GM21529 (cell line): ENCODE measurements around the gene PPFIA4.

Experiments used
- ATAC-seq: cut with Tn5 transposase; IDR thresholded peaks from one replicate; pipeline ENCODE4 v1.9.1; 2021; ENCODE audit not compliant: unreplicated experiment

PPFIA4 gene

DNA sequence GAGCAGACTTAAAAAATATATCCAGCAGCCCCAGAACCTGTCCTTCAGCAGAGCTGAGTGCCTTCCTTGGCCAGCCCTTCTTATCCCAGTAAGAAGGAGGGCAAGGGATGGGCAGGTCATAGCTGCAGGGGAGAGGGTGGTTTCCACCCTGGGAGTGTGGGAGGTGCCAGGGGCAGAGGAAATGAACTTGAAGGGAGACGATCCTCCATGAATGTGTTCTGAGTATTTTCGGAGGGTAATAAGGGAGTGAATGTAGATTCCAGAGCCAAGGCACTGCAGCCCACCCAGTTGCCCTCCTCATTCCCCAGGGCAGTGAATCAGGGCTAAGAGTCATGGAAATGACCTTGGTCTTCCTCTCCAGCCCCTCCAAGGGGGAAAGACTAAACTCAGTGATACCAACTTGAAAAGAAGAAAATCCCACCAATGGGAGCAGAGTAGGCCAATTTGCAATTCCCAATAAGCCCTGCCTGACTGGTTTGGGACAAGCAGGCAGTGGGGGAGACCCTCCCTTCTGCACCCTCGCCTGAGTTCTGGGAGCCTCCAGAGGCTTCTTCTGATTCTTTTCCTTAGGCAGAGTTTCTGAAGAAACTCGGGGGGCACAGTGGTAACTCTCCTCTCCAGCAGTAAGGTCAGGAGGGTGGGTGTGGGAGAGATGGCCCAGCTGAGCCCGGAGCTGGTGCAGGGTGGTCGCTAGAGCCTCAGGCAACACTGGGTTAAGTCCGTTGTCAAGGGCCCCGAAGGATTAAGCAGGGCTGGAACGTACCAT, 55.4 kb downstream of the PPFIA4 start:
- ATAC-seq: no peak

DNA sequence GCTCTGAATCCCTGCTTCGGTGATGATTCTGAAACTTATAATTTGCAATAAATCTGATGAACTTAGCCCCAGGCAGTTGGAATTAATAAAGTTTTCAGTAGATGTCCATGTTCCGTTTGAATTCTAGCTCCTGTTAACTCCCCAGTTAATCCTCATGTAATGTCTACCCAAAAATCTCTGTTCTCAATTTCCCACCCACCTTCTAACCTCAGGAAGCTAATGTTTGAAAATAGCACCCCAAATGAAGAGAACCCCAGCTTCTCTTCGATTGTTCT, 55.9 kb downstream of the PPFIA4 start:
- ATAC-seq: no peak

DNA sequence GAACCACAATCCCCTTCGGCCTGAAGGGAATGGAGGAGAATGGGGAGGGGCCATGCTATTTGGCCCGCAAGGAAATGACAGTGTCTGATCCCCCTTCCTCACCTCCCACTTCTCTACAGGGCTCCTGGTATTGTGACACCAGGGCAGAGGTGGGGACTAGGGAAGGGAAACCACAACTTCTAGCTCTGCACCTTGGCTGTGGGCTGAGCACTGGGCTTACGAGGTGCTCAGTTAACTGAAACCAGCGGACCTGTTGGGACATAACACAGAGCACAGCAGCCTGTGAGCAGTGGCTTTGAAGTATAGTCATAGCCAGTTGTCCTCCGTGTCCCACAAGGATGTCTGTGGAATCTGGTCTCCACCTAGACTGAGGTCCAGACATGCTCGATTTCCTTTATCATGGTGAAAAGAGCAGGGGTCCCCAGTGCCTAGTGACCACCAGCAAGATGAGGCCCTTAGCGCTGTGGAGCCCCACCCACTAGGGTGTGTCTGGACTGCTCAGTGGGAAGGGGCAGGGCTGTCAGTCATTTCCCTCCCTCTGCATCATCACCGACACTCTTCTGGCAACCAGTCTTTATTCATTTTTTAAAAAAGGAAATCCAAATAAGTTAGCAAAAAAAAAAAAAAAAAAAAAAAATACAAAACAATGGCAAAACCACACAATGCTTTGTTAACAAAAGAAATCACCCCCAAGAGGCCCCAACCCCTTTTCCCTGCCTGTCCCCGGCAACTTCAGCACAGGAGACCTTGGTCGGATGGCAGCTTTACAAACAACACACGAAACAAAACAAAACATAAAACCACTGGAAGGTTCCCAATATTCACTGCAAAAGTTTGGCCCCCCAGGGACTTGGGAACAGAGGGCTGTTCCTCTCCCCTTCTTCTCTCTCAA, 56.5 kb downstream of the PPFIA4 start:
- no peak for ATAC-seq

DNA sequence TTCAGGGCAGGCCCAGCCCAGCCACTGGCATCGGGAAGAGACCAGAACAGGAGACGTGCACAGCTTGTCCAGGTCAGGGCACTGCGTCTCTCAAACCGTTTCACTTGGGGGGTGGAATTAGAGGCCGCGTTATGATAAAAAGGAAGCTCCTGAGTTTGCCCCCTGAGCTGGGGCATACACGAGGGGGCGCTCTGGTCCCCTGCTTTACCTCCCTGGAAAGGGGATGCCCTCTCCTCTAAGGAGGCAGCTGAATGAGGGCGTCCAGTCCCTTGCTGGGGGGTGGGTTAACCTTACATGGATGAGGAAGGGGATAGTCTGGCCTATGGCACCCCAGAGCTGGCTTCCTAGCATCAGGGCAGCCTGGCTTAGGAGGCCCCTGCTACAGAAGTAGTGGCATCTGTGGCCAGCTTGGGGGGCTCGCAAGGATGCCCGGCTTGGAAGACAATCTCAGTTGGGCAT, 57.2 kb downstream of the PPFIA4 start:
- no peak for ATAC-seq

DNA sequence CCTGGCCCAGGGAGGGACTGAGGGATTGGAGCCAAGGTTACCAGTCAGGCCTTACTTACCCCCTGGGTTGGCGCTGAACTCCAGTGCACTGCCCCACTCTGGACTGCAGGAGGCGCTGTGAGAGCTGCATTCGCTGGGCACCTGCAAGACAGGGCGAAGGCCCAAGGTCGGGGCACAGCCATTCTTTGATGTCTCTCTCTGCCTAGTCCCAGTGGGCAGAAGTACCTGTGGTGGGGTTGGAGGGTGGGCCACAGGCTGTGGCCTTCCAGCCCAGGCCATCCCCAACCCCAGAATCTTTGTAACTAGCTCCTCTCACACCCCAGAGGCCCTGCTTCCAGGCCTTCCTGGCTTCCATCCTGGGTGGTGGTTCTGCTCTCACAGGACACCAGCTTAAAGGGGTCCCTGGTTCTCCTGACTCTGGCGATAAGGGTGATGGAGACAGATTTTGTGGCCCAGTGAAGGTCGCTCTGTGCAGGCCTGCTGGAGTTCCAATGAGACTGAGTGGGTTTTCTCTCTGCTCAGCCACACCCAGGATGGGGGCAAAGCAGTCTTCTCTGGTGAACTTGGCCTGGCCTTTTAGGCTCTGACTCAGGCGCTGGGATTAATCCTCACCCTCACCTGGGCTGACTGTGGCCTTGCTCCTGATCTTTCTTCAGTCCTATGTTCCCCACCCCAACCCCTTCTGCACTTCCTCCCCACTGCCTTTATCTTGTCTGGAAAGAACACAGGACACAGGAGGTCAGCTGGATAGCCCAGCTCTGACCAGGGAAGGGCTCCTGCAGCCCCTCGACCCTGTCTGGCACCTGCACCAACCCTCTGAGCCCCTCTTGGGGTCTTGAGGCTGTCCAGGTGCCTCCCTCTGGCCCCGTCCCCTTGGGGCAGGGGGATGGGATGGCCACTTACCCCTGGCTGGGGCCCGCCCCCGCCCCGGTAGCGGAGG, 58.6 kb downstream of the PPFIA4 start:
- ATAC-seq: no peak

DNA sequence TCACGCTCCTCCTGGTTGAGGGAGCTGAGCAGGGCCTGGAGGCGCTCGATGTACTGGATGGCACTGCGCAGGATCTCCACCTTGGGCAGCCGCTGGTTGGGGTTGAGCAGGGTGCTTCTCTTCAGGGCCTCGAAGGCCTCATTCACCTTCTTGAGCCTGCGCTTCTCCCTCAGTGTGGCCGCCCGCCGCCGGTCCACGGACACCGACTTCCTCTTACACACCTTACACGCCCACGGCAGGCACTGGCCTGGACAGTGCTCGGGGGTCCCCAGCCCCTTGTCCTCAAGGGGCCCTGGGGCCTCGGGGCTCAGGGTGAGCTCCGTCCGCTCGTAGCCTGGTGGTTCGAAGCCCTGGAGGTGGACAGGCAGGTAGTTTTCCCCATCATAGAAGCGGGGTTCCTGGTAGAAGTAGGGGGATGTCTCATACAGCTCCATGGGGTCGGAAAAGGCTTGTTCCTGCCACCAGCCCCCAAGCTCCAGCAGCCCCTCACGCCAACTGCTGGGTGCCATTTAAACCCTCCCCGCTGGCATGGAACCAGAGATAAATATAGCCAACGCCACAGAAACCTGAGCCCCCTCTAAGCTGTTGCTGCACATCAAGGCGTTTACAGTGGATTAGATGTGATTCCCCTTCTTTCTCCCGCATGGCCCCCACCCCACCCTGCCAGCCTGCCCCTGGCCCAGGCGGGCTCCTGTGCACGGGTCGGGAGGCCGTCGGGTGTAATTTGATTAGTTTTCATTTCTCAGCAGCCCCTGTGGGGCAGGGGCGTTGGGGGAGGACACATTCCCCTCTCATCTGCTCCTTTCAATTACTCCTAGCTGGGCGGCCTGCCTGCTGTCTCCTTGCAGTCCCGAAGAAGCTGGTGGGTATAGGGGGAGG, 59.5 kb downstream of the PPFIA4 start, which contains the start of gene MYOG:
Gene MYOG (minus strand): TSS at position 485 of the 879 bp plus-strand sequence. CDS start 51 bp downstream, at position 434.
- no peak for ATAC-seq

DNA sequence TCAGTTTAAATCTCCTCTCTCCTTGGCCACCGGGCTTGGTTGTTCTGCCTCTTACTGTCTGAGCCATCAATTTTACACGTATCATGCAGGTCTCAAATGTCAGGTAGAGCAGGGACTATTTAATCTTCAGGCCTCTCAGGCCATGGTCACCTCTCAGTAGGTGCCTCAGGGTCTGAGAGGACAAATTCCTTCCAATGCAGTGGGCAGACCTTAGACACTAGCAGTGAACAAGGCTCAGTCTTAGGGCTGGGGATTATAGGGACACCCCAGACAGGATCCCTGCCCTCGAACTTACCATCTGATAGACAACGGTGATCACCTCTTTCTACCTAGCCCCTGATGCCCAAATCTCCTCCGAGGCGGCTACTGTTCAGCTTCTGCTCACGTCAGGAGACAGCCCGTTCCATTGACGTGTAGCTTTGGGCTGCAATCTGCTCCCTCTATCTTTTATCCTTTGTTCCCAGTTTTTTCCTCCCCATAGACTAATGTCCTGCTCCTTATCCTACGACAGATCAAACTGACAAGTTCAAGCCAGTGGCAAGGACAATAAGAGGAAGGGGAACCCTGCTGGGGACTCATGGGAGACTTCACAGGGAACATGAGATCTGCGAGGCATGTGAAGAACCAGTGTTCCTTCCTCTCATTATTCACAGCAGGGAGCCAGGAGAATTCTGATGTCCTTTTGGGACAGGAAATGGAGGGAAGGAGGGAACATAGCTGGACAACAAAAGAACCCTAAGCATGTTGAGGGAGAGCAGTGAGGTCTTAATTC, 60.9 kb downstream of the PPFIA4 start:
- ATAC-seq: no peak

DNA sequence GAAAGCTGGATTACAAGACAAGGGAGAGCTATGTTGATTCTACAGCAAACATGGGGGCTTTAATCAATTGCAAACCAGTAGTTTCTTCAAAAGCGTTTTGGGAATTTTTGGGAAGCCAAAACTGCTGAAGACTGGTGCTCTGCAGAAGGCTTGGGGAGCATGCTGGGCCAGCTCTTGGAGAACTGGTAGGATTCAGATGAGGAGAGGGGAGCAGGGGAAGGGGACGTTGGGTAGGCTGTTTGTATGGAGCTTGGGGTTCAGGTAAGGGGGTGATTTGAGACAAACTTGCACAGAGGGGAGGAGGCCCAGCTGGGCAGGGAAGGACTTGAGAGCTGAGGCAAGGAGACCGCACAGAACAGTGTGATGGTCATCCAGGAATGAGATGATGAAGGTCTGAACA, 62.1 kb downstream of the PPFIA4 start:
- ATAC-seq: no peak

DNA sequence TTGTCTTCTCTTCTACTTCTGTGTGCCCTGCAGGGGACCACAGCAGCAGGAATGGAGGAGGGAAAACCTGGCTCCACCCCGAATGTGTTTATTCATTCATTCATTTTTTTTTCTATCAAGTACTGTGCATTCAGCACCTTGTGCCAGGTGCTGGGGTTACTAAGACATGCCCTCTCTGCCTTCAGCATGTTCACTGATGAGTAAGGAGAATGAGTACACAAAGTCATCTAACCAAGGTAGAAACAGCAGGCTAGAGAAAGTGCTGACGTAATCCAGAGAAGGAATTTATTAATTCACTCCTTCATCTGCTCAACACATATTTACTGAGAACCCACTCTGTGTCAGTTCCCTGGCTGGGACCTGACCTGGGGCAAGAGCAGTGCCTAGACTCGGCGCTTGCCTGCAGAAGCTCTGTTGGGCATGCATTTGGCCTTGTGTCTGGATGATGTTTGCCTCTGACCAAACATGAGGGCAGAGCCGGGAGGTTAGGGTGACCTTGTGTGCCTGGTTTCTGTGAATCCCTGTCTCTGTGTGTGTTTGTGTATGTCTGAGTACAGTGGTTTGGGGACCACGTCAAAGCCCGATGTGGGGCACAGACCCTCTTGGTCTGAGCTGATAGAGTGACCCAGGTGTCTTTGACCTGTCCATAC, 62.8 kb downstream of the PPFIA4 start:
- ATAC-seq: no peak

DNA sequence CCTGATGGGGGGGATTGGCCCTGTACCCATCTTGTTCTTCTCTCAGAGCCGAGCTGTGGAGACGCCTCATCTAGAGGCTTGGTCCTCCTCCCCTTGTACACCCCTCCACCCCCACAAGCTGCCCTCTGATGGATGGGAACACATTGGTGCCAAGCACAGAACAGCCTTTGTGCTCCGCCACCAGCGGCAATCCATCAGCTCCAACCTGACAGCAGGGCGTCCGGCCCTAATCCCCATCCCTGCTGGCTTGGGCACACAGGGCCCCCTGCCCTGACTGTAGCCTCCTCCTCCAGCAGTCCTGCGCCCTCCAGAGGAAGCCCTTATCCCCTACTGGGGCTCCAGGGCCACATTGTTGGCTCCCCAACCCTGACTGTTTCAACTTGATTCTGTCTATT, 63.4 kb downstream of the PPFIA4 start:
- no peak for ATAC-seq

DNA sequence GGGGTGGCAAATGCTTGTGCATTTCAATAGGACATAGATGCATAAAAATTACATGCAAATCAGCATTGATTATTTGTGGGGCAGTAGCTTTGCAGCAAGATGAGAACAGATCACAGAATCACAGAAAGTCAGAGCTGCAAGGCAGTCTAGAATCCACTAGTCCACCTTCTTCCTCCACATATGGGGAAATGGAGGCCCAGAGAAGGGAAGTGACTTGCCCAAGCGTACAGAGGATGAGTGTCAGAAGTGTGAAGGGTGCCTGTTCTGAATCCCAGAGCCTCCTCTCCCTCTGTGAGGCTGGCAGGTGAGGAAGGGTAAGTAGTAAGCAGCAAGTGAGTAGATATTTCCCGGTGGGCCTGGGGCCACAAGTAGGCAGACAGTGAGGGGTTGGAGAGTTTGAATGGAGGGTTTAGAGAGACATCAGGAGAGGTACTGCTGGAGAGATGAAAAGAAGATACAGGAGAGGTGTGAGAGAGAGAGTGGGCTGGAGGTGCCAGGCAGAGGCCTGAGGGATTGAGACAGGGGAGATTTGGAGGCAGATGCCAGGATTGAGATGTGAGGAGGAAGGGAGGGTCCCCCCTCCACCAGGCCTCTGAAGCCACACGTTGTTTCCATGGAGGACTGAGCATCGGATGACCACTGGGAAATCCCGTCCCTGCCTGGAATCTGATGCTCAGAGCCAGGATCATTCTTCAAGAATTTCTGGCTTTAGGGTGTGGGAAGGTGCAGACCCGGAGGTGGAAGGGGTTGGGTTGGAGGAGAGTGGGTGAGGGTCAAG, 64.3 kb downstream of the PPFIA4 start:
- no peak for ATAC-seq

DNA sequence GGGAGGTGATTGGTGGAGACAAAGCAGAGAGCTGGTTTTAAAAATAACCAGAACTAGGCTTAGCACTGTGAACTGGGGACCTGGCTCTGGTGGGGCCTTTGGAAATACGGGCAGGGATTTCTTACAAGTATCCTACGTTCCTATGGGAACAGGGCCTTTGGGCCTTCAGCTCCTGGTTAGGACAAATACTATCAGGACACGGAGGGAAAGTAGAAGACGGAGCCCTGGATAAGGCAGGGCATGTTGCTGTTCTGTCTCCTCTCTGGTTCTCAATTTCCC, 64.8 kb downstream of the PPFIA4 start:
- ATAC-seq: no peak

DNA sequence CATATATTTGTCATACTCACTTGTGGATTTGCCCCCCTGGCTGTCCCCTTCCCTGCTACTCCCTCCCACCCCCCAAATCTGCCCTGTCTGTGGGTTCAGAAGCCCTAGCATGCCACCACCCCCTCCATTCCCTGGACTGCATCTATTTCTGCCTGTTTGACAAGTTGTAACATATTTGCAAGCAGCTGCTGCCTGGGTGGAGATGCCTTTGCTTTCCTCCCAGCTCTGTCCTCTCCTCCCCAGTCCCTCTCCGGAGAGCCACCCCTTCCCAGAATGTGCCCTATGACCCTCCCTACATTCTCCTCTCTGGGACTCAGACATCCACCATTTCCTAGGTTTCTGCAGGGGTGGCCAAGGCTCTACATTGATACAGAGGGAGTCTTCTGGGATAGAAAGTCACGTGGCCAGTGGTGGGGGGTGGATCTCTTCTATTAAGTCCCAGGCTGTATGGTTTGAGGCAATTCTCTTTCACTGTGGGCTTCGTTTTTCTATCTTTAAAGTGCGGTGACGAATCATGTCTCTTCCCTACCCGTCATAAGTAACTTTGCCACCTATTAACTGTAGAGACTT, 65.6 kb downstream of the PPFIA4 start:
- no peak for ATAC-seq

DNA sequence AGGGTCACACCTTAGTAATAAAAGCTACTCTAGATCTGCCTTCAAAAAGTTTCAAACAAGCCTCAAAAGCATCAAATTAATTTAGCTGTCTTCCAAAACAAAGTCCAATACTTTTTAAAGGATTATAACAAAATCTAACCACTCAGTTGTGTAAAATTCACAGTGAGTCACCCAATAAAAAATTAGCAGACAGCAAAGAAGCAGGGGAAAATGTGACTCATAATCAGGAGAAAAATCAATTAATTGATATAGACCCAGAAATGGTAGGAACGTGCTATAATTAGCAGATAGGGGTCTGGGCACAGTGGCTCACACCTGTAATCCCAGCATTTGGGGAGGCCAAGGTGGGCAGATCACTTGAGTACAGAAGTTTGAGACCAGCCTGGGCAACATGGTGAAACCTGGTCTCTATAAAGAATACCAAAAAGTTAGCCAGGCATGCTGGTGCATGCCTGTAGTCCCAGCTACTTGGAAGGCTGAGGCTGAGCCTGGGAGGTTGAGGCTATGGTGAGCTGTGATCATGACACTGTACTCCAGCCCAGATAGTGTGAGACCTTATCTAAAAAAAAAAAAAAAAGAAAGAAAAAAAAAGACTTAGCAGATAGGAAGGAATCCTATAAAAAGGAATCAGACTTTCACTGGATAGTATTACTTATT, 67.6 kb downstream of the PPFIA4 start:
- ATAC-seq: no peak

DNA sequence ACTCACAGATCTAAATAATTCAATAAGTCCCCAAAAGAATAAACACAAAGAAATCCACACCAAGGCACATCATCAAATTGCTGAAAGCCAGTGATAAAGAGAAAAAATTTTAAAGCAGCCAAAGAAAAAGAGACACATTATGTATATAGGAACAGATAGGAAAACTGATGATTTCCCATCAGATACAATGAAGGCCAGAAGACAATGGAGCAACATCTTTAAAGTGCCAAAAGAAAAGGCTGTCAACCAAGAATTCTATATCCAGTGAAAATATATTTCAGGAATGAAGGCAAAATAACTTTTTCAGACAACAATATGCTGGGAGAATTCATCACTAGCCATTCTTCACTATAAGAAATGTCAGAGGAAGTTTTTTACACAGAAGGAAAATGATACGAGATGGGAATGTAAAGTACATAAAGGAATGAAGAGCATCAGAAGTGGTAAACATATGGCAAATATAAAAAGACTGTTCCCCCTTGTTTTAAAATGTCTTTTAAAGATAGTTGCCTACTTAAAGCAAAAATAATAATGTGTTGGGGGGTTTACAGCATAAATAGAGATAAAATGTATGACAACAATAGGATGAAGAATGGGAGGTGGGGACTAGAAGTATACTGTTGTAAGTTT, 68.9 kb downstream of the PPFIA4 start:
- no peak for ATAC-seq

DNA sequence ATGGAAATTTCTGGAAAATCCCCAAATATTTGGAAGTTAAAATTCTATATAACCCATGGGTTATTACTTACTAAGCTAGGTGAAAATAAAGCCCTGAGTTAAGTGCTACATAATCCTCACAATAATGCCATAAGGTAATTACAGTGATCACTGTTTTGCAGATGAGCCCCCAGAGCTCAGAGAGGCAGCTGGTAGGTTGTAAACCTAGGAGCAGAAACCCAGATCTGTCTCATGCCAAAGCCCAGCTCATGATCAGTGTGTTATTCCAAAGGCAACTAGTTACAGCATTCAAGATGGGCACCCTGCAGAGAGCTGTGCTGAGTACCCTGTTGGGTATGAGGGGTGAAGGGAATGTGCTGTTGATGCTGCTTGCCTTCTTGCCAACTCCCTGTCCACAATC, 70.3 kb downstream of the PPFIA4 start:
- no peak for ATAC-seq

DNA sequence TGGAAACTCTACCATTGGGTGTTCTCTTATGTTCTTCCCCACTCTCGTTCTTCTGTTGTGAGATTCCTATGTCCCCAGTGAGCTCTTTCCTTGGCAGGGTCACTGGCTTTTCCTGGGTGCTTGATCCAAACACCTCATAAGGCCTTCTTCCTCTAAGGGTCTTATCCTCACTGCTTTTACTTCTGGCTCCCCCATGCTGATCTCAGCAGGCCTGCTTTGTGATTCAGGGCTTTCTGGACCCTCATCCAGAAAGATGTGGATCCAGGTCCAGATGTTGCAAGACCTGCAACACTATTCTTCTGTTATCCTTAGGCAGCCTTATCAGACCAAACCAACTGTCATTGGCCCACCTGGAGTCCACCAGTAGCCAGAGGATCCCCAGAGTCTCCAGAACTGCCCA, 70.7 kb downstream of the PPFIA4 start:
- no peak for ATAC-seq
